GM18517 (cell line): Measurements from ENCODE around the gene MIER3.

Experiments
- ATAC-seq: cut with Tn5 transposase; IDR thresholded peaks from one replicate; pipeline ENCODE4 v1.9.1; 2021; ENCODE audit warnings: mild to moderate bottlenecking, moderate library complexity; ENCODE audit not compliant: unreplicated experiment

MIER3 gene

GRCh38 chr5:56961746-56962145, 9.8 kb upstream of the MIER3 start:
- ATAC-seq = no peak

GRCh38 chr5:56959326-56959725, 7.4 kb upstream of the MIER3 start:
- ATAC-seq = no peak

- ATAC-seq = no peak
These were observed 6.7 kb upstream of the MIER3 start for GRCh38 chr5:56958595-56958994.

- ATAC-seq = no peak
These were observed 2.3 kb upstream of the MIER3 start for GRCh38 chr5:56954262-56954661.

GRCh38 chr5:56951126-56951945, 587 bp downstream of the MIER3 start:
- peak; percentile 45 for ATAC-seq

- ATAC-seq = peak; percentile 41
These were observed 1.2 kb downstream of the MIER3 start for GRCh38 chr5:56950626-56951125.

- ATAC-seq = no peak
These were observed 4.9 kb downstream of the MIER3 start for GRCh38 chr5:56947052-56947451.

- no peak for ATAC-seq
These were observed 9.9 kb downstream of the MIER3 start for GRCh38 chr5:56941981-56942380.

- no peak for ATAC-seq
These were observed 13.1 kb downstream of the MIER3 start for GRCh38 chr5:56938858-56939257.

- no peak for ATAC-seq
These were observed 17.6 kb downstream of the MIER3 start for GRCh38 chr5:56934325-56934724.

- no peak for ATAC-seq
These were observed 29.0 kb downstream of the MIER3 start for GRCh38 chr5:56922922-56923321.

GRCh38 chr5:56919942-56920662, 31.8 kb downstream of the MIER3 start:
- no peak for ATAC-seq

GRCh38 chr5:56918054-56918453, 33.9 kb downstream of the MIER3 start:
- ATAC-seq = no peak

- no peak for ATAC-seq
These were observed 34.4 kb downstream of the MIER3 start for GRCh38 chr5:56917534-56917933.

GRCh38 chr5:56914678-56915077, 37.2 kb downstream of the MIER3 start:
- ATAC-seq = no peak

GRCh38 chr5:56913766-56914165, 38.2 kb downstream of the MIER3 start:
- no peak for ATAC-seq

- ATAC-seq = peak; percentile 32
These were observed 41.5 kb downstream of the MIER3 start for GRCh38 chr5:56910210-56910965.

GRCh38 chr5:56909294-56910209, 42.4 kb downstream of the MIER3 start, which contains the start of gene SETD9:
TSS of gene SETD9 (plus strand) at chr5:56909596. CDS start at chr5:56909646, 50 bp downstream.
- peak; percentile 82 for ATAC-seq

- peak; percentile 42 for ATAC-seq
These were observed 43.0 kb downstream of the MIER3 start for GRCh38 chr5:56908942-56909293.

GRCh38 chr5:56900858-56901578, 50.9 kb downstream of the MIER3 start:
- ATAC-seq = no peak
